NCI-H82 treated with DMSO at 0.1 percent for 48 hours (cell line): Measurements from ENCODE around the gene PHPT1.
"Not testable (repeated sequence)": the region's sequence is repeated elsewhere in the genome, so short reads cannot be mapped to it uniquely, and the experiment has no call there.

Experiments
- DNase-seq: peaks from one replicate; lab custom pipeline; 2025; ENCODE audit not compliant: unreplicated experiment; lab: John Stamatoyannopoulos, UW

The PHPT1 gene

DNA sequence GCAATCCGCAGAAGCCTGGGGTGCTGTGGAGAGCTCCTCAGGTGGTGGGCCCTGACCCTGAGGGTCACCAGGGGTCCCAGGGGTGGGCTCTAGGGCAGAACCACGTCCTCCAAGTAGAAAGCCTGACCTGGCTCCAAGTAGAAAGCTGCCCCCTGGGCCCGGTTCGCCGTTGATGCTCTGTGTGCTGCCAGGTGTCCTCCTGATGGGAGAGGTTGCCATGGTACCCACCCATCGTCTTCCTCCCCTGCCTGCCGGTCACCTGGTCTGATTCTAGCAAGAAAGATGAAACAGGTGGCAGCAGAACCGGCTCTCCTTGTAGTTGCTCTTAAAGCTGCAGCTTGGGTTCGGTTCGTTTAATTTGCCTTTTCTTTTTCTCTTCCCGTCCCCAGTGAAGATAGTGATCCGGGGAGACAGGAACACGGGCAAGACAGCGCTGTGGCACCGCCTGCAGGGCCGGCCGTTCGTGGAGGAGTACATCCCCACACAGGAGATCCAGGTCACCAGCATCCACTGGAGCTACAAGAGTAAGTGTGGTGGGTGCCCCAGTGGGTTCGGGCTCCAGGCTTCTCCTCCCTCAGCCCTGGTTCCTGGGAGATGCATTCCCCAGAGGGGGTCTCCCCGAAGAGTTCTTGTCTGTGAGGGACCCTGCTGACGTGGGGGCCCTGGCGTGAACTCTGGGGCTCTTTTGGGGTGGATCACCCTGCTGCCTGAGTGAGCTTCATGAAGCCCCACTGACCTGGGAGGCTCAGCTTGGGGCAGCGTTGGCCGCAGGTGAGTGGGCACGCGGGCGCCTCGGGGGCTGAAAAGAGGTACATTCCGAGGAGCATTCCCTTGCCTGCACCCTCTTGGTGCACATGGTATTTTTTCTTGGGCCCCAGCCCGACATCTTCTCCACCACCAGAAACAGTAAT is 25.8 kb upstream of the PHPT1 start:
- no peak for DNase-seq

DNA sequence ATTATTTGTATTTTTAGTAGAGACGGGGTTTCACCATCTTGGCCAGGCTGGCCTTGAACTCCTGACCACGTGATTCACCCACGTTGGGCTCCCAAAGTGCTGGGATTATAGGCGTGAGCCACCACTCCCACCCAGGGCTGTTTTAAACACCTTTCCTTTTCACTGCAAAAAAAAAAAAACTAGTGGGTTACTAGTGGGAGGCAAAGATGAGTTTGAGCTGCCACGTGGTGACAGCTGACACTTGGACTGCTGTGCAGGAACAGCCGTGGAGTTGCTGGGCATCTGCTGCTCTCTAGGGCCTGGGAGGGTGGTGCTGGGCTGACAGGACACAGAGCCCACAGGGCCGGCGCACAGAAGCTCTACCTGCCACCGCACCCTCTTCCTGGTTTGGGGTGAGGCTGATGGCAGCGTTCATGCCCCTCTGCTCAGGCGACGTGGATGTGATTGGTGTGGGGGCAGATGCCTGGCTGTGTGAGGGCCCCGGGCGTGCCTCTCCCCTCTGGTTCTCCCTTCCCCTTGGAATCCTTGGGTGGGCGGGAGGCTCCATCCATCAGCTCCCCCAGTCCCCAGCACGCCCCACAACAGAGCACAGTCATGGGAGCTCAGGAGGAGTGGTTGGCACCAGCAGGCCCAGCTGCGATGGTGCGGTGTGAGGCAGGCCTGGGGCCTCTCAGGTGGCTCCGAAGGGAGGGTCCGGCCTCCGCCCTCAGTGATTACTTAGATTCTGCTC is 24.5 kb upstream of the PHPT1 start:
- DNase-seq, result no peak

DNA sequence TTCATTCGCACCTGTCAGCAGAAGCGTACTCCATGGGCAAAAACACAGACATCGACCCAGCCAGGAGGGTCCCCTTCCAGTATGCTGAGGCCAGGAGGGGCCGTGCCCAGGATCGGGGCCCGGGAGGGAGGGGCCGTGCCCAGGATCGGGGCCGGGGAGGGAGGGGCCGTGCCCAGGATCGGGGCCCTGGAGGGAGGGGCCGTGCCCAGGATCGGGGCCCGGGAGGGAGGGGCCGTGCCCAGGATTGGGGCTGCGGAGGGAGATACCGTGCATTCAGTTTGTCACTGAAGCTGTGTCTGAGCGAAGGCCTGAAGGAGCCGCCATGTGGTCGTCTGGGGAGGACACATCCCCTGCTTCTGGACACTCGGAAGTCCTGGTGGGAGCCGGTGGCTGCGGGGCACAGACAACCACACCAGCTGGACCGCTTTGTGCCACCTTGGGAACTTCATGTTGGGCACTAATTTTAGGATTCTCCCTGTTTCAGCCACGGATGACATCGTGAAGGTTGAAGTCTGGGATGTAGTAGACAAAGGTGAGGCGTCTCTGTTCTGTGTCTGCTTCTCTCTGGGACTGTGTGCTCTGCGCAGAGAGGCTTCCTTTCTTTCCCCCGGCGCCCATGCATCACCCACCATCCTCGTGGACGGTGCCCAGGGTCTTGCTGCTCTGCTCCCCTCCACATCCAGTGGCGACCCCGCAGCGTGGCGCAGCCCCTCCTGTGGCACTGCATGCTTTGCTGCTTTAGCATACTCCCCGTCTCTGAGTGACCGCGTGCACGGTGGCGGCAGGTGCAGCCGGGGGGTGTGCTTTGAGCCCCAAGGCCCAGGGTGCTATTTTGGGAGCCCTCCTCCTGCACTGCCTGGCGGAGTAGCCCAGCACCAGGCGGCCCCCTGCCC is 23.7 kb upstream of the PHPT1 start:
- DNase-seq, result no peak

GRCh38 chr9:136826188-136826541 is 23.0 kb upstream of the PHPT1 start:
- no peak for DNase-seq

DNA sequence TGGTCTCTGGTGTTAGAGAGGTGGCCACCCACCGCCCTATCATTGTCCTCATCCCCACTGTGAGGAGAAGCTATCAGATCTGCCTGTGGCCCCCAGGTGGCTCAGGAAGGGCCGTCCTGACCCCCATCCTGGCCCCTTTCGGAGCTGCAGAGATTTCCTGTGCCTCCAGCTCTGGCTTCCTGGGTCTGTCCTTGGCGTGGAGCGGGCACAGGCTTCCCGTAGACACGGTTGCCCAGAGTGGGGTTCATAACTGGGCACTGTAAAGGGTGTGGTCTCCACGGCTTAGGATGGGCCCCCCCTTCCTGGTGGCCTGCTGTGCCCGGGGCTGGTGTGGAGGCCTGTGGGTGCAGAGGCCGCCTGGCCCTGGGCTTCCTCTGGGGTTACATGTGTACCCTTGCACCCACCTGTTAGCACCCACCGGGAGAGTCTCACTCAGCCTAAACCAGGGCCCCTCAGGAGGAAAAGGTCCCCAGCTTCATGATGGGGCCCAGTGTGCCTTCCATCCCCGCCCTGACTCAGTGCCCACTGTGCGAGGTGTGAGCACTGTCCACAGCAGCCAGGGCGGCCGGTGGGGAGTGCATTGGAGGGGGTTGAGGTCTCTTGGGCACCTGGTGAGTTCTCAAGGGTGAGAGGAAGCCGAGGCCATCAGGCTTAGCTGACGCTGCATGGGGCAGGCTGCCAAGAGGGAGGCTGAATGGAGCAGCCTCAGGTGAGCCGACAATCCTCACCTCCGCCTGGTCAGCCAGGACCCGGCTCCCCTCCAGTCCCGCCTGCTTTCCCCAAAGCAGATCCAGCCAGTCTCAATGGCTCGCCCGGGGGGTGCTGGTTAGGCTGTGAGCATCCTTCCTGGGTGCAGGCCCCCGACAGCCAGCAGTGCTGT is 22.3 kb upstream of the PHPT1 start:
- no peak for DNase-seq

DNA sequence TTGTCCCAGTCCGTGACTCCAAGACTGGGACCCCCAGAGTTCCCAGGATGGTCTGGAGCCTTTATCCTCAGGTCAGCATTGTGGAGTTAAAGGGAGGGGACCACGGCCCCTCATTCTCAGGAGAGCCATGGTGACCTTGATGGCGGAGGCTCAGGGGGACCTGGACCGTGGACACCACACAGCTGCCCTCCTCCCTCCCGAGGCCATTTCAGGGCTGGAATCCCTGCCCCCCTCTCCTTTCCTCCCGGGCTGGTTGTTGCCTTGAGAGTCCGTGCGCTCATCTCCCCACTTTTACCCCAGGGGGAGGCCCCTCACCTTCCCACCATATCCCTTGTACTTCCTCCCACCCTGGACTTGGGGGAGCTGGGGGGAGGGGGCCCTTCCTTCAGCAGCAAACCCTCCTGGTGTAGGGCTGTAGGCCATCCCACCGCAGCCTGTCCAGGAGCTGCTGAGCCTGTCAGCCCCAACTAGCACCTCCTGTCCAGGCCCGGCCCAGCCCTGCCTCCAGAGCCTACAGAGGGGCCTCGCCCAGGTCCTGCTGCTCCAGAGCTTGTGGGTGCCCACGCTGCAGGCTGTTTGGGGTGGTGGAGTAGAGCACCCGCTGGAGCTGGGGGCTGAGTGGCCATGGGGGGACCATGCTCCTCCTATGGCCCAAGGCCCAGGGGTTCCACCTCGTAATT is 21.3 kb upstream of the PHPT1 start:
- no peak for DNase-seq

- DNase-seq, result no peak
Measured at GRCh38 chr9:136828474-136829140, 20.6 kb upstream of the PHPT1 start.

DNA sequence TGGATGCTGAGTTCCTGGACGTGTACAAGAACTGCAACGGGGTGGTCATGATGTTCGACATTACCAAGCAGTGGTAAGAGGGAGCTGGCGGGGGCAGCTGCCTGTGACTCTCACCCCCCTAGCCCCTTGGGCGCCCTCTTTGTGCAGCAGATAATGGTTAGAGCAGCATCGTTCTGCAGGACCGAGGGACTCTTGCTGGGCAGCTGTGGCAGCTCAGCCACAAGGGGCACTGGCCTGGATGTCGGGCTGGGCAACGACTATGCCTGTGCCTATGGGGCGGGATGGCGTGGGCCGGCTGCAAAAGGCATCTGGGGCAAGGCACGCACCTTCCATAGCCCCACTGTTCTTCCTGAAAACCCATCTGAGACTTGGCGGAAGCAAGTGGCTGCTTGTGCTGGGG is 19.8 kb upstream of the PHPT1 start:
- DNase-seq, result no peak

GRCh38 chr9:136829981-136830885 is 19.0 kb upstream of the PHPT1 start:
- DNase-seq, result no peak

- no peak for DNase-seq
Measured at GRCh38 chr9:136831002-136831719, 18.0 kb upstream of the PHPT1 start.

DNA sequence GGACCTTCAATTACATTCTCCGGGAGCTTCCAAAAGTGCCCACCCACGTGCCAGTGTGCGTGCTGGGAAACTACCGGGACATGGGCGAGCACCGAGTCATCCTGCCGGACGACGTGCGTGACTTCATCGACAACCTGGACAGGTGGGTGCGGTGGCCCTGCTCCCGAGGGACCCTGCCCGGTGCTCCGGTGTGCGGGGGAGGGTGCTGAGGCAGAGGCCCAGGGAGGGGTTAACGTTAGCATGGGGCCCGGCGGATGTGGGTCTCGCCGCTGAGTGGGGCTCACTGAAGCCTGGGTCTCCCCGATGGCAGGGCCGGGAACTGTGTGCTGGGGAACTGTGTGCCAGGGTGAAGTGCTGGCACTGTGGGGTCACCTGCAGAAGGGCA is 17.5 kb upstream of the PHPT1 start:
- no peak for DNase-seq

GRCh38 chr9:136832581-136832980 is 16.6 kb upstream of the PHPT1 start:
- no peak for DNase-seq

DNA sequence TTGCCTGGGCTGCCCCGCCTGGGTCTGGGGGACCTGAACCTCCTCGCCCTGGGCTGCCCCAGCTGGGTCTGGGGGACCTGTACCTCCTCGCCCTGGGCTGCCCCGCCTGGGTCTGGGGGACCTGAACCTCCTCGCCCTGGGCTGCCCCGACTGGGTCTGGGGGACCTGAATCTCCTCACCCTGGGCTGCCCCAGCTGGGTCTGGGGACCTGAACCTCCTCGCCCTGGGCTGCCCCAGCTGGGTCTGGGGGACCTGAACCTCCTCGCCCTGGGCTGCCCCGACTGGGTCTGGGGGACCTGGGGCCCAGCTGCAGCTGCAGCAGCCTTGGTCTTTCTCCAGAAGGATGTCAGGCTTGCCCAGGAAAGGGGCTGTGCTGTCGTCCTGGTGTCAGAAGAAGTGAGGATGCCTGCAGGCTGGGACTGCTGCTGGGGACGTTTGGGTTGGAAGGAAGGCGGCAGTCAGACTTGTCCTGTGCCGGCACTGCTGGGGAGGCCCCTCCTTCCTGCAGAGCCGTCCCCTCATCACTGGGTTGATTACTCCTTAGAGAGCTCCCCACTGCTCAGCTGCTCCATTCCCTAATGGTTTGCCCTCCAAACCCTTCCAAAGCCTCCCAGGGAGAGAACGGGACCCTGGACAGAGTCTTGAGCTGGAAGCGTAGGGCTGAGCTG is 15.7 kb upstream of the PHPT1 start:
- not testable (repeated sequence) for DNase-seq

DNA sequence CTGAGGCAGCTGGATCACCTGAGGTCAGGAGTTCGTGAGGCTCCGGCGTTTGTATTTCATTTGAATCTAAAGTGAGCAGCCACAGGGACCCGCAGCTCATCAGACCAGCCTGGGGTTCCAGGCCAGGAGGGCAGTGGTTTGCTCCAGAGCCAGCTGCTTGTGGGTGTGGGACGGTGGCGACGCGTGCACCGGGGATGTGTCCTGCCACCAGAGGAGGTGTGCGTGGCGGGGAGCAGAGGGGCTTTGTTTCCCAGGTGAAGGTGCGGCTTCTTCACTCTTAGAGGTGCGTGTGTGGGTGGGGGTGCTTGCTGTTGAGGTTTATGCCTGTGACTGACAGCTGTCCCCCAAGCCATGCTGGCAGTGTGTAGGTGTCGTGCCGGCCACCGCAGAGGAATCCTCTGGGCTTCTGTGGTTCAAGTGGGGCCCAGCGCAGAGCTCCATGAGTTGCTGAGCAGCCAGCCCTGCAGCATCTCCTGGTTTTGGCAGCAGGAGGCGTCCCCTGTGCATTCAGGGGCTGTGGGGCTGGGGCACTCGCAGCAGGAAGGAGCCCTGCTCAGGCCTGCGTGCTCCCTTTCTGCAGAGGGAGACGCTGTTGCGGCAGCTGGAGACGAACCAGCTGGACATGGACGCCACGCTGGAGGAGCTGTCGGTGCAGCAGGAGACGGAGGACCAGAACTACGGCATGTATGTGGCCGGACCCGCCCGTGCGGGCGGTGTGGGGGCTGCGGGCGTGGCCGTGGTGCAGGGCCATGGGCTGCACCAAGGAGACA is 13.9 kb upstream of the PHPT1 start:
- DNase-seq, result no peak

DNA sequence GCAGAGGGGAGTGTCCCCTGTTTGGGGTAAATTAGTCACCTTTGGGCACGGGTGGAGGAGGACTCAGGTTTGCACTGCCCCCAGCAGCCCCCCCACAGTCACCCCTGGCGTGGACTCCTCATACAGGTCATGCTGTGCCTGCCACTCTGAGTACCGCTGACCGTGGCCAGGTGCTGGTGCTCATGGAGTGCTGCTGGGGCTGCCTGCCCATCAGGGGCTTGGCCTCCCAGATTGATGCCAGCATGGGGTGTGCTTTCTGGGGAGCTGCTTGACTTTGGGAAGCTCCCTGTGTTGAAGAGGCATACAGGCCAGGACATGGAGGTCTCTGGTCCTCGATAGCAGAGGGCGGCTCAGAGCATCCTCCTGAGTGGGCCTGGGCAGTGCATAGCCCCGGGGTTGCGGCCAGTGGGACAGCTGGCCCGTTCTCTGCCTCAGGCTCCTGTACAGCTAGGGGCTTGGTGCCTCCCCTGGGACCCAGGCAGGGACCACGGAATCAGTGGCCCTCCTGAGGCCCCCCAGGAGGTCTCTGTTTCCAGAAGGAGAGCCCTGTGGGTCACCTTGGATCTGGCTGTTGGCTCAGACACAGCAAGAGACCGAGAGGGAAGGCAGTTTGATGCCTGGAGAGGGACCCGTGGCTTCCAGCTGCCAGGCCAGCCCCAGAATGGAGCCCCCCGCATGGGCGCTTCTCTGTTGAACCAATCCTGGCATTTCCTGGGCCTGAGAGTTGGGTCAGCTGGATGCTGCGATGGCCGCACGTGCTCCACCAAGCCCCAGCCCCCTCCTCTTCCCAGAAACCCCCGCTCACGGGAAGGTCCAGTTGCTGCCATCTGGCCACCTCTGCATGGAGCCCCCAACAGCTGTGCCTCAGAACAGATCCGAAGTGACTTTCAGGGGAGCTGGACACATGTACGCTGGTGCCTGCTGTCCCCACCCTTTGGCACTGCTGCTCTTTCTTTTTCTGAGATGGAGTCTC is 13.0 kb upstream of the PHPT1 start:
- DNase-seq, result no peak
